Measurements from ENCODE around the gene QTRT2.

- TF ChIP-seq SRF (CRISPR knock-in tag; IDR thresholded peaks at IDR 0.05): no peak
- TF ChIP-seq NFATC3 (IDR thresholded peaks at IDR 0.05): no peak
- no peak for TF ChIP-seq ZNF318 (IDR thresholded peaks at IDR 0.05; ENCODE audit: borderline replicate concordance in 1 of 2, low read depth in 1 of 2)
- TF ChIP-seq ARID2 (IDR thresholded peaks at IDR 0.05): no peak
- no peak for TF ChIP-seq BACH1 (tag; IDR thresholded peaks at IDR 0.05)
- TF ChIP-seq SMC3 (conservative IDR thresholded peaks at IDR 0.05; ENCODE audit: insufficient read depth, low read depth, low read length): no peak
- TF ChIP-seq CTCF (IDR thresholded peaks at IDR 0.05 in 2 of 3, conservative IDR thresholded peaks at IDR 0.05 in 1 of 3; ENCODE audit: insufficient read depth in 2 of 3, low read depth in 1 of 3, low read length in 3 of 3): no peak
Observed at GRCh38 chr3:114068336-114068735, 11.8 kb downstream of the QTRT2 start.

Data from K562 (cell line).